Measurements from ENCODE around the gene CHDH.

The CHDH gene

GRCh38 chr3:53815067-53815466 is 31.2 kb downstream of the CHDH start:
- no peak for DNase-seq (ENCODE audit: low read depth)
- no peak overlapping the region for H3K4me3 ChIP-seq (ENCODE audit: low read depth, low read length)
- no peak for TF ChIP-seq CTCF (conservative IDR thresholded peaks at IDR 0.05; ENCODE audit: low read depth, low read length)

GRCh38 chr3:53813876-53814275 is 32.3 kb downstream of the CHDH start:
- no peak for DNase-seq (ENCODE audit: low read depth)
- no peak for TF ChIP-seq CTCF (conservative IDR thresholded peaks at IDR 0.05; ENCODE audit: low read depth, low read length)
- H3K4me3 ChIP-seq (ENCODE audit: low read depth, low read length), result no peak overlapping the region

GRCh38 chr3:53813229-53813628 is 33.0 kb downstream of the CHDH start:
- DNase-seq (ENCODE audit: low read depth), result no peak
- no peak for TF ChIP-seq CTCF (conservative IDR thresholded peaks at IDR 0.05; ENCODE audit: low read depth, low read length)
- no peak overlapping the region for H3K4me3 ChIP-seq (ENCODE audit: low read depth, low read length)

GRCh38 chr3:53812434-53812833 is 33.8 kb downstream of the CHDH start:
- no peak overlapping the region for H3K4me3 ChIP-seq (ENCODE audit: low read depth, low read length)
- TF ChIP-seq CTCF (conservative IDR thresholded peaks at IDR 0.05; ENCODE audit: low read depth, low read length), result peak; percentile 28
- DNase-seq (ENCODE audit: low read depth), result peak; percentile 12

- DNase-seq (ENCODE audit: low read depth), result no peak
- no peak overlapping the region for H3K4me3 ChIP-seq (ENCODE audit: low read depth, low read length)
- no peak for TF ChIP-seq CTCF (conservative IDR thresholded peaks at IDR 0.05; ENCODE audit: low read depth, low read length)
These were observed 34.9 kb downstream of the CHDH start for GRCh38 chr3:53811143-53811927.

GRCh38 chr3:53809764-53810400 is 36.3 kb downstream of the CHDH start:
- no peak for DNase-seq (ENCODE audit: low read depth)
- TF ChIP-seq CTCF (conservative IDR thresholded peaks at IDR 0.05; ENCODE audit: low read depth, low read length), result no peak
- no peak overlapping the region for H3K4me3 ChIP-seq (ENCODE audit: low read depth, low read length)

- no peak for DNase-seq (ENCODE audit: low read depth)
- H3K4me3 ChIP-seq (ENCODE audit: low read depth, low read length), result no peak overlapping the region
- no peak for TF ChIP-seq CTCF (conservative IDR thresholded peaks at IDR 0.05; ENCODE audit: low read depth, low read length)
These were observed 37.0 kb downstream of the CHDH start for GRCh38 chr3:53809267-53809666.

Data from choroid plexus epithelial cell (primary cell).